Heart left ventricle (tissue), 16 donors: ENCODE results near the gene YBX2. TPM values are rescaled to one million over a fixed set of nuclear protein-coding genes. Genes with fewer than 3 reads are reported as not detected.
A peak's percentile ranks its signal among the peaks of the same experiment; 100 is the strongest.

Experiments used
- ATAC-seq, 4 donors: fragments of 200-7000 bp; cut with Tn5 transposase; one replicate each; pipeline ENCODE4 v1.9.1; 2020 to 2022; ENCODE audit warnings: moderate library complexity in 4 of 4, mild to moderate bottlenecking in 3 of 4, moderate number of reproducible peaks in 1 of 4
- DNase-seq, 5 donors: peaks; one replicate each; pipeline ENCODE4 v3.0.0-alpha.2; 2020
- H3K27ac ChIP-seq, 12 donors: fragments of 200-600 bp; sonication (generic) in 4 of 12; one replicate each; pipeline versions ENCODE4 v1.5.0 to v1.8.0; 2016 to 2022; ENCODE audit warnings: mild to moderate bottlenecking in 2 of 12
- H3K27me3 ChIP-seq, 9 donors: fragments of 200-600 bp; sonication (generic) in 2 of 9; one replicate each; pipeline versions ENCODE4 v1.5.1 to v1.8.0; 2016 to 2022; ENCODE audit warnings: mild to moderate bottlenecking in 3 of 9
- H3K36me3 ChIP-seq, 9 donors: fragments of 200-600 bp; sonication (generic) in 2 of 9; one replicate each; pipeline versions ENCODE4 v1.5.0 to v1.8.0; 2018 to 2022; ENCODE audit warnings: mild to moderate bottlenecking in 2 of 9
- H3K4me1 ChIP-seq, 12 donors: fragments of 200-600 bp; sonication (generic) in 4 of 12; one replicate each; pipeline versions ENCODE4 v1.5.0 to v1.8.0; 2016 to 2022; ENCODE audit warnings: mild to moderate bottlenecking in 3 of 12
- H3K4me3 ChIP-seq, 12 donors: fragments of 200-600 bp; sonication (generic) in 4 of 12; one replicate each; pipeline versions ENCODE4 v1.5.0 to v1.8.0; 2017 to 2022; ENCODE audit warnings: mild to moderate bottlenecking in 9 of 12, moderate library complexity in 4 of 12
- H3K9me3 ChIP-seq, 12 donors: fragments of 200-600 bp; sonication (generic) in 4 of 12; one replicate each; pipeline versions ENCODE4 v1.5.0 to v1.8.0; 2016 to 2022; ENCODE audit warnings: mild to moderate bottlenecking in 1 of 12
- POLR2A ChIP-seq, 2 donors: fragments of 450-650 bp; IDR thresholded peaks; one replicate each; pipeline ENCODE4 v1.6.1; 2017; ENCODE audit warnings: antibody characterized with exemption in 2 of 2, mild to moderate bottlenecking in 2 of 2, moderate library complexity in 2 of 2
- WGBS, 4 donors: extraction: QIAGEN DNeasy Blood & Tissue Kit in 2 of 4; methylation state at CpG; one replicate each; pipeline versions ENCODE4 v1.1.5 to v1.1.7; 2013 to 2018; 5-methylcytosine and 5-hydroxymethylcytosine counted together
- intact Hi-C, 10 donors: fragments of 100-400 bp; cut with DNase I; formaldehyde crosslinking; loops; one replicate each; pipeline versions ENCODE4 v1.11.1 to v1.14.2; 2022
- polyA plus RNA-seq, 2 donors: library from polyadenylated mRNA; stranded (reverse); fragments of 200-250 nt; gene quantifications; one replicate each; pipeline ENCODE4 v1.2.3, GENCODE V29; 2013
- total RNA-seq, 9 donors: library from RNA; depleted of rRNA in 2 of 9; stranded (reverse); fragments of >200 nt in 2 of 9; fragmentation: NEBNext Ultra II Directional in 3 of 9; extraction: Animal tissue kit (Norgen Biotek cat#: 25700) in 3 of 9; gene quantifications; one replicate each; pipeline versions ENCODE4 v1.1.0 to v1.2.4, GENCODE V29; 2016 to 2023
- TF ChIP-seq, protein P1 (sequence below), 12 donors: fragments of 200-600 bp; sonication (generic) in 4 of 12; IDR thresholded peaks; one replicate each; pipeline versions ENCODE4 v1.5.0 to v1.8.0; 2018 to 2022; ENCODE audit warnings: antibody characterized with exemption in 12 of 12, mild to moderate bottlenecking in 5 of 12
- donor health status: ischemic (EF 13 %, LVEDD 7.1; RV severe dilation, severe dysfunction).
- donor health status: healthy with polysubstance abuse.
- donor health status: DM: no; HTN: yes; CAD: no.
- donor health status: DM: no; HTN: no; CAD: no.
- donor health status: ischemic (EF 25% LVEDD 6.9; RV normal size, moderate dysfunction).
- donor health status: ischemic (EF 25% LVEDD 5.7; RV mildly dilated, moderate dysfunction).
- donor health status: healthy.
- donor health status: DM: yes; HTN: yes; CAD: no.
- donor health status: ischemic (EF 35%, LVEDD 5.7; RV mildly dilated, moderate dysfunction).
- donor health status: nonischemic (EF 11% LVEDD 7.7; RV severe dilation, severe dysfunction).
- donor health status: DM: yes; HTN: yes; CAD: no.
- donor health status: PGD.
- donor health status: ischemic (EF 29% LVEDD 5.4; RV normal size, mild dysfunction).
- donor health status: nonischemic (EF 23%, LVEDD 6.1; RV moderate dilation, normal function).

The YBX2 gene
- total and polyA plus RNA-seq, 11 donors = 0.32 to 2.0 (median 0.56) TPM

DNA sequence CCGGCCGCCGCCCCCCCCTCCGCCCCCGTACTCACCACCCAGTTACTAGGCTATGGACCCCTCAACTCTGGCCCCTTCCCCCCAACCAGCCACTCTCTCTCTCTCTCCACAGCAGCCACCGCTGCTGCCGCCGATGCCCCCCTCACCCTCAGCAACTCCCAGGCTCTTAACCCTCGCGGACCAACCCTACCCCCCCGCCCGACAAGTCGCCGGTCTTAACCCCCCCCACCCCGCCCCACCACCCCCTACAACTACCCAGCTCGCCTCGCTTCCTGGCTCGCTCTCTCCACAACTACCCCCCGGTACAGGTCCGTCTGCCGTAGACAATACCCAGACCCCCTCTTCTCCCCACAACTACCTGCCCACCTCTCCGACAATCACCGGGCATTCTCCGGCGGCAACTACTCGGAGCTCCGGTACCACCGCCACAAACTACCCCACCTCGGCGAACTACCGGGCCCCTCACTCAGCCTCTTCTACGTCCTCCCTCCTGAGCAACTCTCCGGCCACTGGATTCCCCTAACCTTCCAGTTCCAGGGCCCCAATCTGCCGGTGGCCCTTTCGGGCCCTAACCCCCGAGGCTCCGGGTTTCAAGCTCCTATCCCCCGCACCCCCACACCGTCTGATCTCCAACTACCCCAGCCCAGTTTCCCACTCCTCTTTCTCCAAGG lies 55.9 kb downstream of the YBX2 start:
- Histone ChIP-seq H3K9me3 (no peaks in the 10 kb centered on the region), H3K4me3 (peak overlapping the region; percentile 66 to 98 (median 90)), H3K27me3 (no peaks in the 10 kb centered on the region), H3K36me3 (peaks cover 0 to 38% (median 29%) of the 10 kb centered on the region in 9 donors), H3K27ac (peak overlapping the region; percentile 81 to 98 (median 94)), H3K4me1 (peaks cover 5 to 56% (median 37%) of the 10 kb centered on the region in 12 donors)
- TF ChIP-seq POLR2A (IDR thresholded peaks at IDR 0.05) = no peak
- TF ChIP-seq, protein P1, sequence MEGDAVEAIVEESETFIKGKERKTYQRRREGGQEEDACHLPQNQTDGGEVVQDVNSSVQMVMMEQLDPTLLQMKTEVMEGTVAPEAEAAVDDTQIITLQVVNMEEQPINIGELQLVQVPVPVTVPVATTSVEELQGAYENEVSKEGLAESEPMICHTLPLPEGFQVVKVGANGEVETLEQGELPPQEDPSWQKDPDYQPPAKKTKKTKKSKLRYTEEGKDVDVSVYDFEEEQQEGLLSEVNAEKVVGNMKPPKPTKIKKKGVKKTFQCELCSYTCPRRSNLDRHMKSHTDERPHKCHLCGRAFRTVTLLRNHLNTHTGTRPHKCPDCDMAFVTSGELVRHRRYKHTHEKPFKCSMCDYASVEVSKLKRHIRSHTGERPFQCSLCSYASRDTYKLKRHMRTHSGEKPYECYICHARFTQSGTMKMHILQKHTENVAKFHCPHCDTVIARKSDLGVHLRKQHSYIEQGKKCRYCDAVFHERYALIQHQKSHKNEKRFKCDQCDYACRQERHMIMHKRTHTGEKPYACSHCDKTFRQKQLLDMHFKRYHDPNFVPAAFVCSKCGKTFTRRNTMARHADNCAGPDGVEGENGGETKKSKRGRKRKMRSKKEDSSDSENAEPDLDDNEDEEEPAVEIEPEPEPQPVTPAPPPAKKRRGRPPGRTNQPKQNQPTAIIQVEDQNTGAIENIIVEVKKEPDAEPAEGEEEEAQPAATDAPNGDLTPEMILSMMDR (IDR thresholded peaks at IDR 0.05) = no peak
- intact Hi-C loops = loop anchor here in 3 of 10 donors (1.0 to 10.0 kb wide), 5 partner anchors 14 to 606 kb away; partner anchors contain the start of genes CD68 (in 1 of the 3), EIF5A (in 1 of the 3), ELP5 (in 1 of the 3) and POLR2A (in 1 of the 3)
- DNase-seq (peak in 1 of 5 donors; percentile 61), ATAC-seq (no peak)
- 1% methylated on average over 31 to 39 of the region's 39 CpGs for WGBS, 4 donors

Other genes with a start within 250 kb of the YBX2 start
Only the 30 nearest of the 31 such genes appear.
- 1 to 10 TPM in 1 of 9 donors, under 1 TPM in 2, not detected in 6; 0.29 to 2.1 (median 0.39) TPM for gene ASGR2, start 179.8 kb downstream of the YBX2 start, total RNA-seq
- under 1 TPM in 1 of 2 donors, not detected in 1; 0.28 TPM for gene ASGR2, start 179.8 kb downstream of the YBX2 start, polyA plus RNA-seq
- gene ASGR1, start 115.3 kb downstream of the YBX2 start, total RNA-seq = 1 to 10 TPM in 3 of 9 donors, under 1 TPM in 3, not detected in 3; 0.23 to 3.5 (median 0.72) TPM
- under 1 TPM; 0.19 to 0.64 TPM for gene ASGR1, start 115.3 kb downstream of the YBX2 start, polyA plus RNA-seq
- 10 to 100 TPM; 12.0 to 24.3 (median 16.6) TPM for gene DLG4, start 74.8 kb downstream of the YBX2 start, total RNA-seq
- 10 to 100 TPM in 1 of 2 donors, 1 to 10 TPM in 1; 5.3 to 15.5 TPM for gene DLG4, start 74.8 kb downstream of the YBX2 start, polyA plus RNA-seq
- gene ACADVL, start 74.7 kb downstream of the YBX2 start, total RNA-seq = 1,000 to 10,000 TPM in 7 of 9 donors, 100 to 1,000 TPM in 2; 874 to 2,110 (median 1,385) TPM
- 1,000 to 10,000 TPM in 1 of 2 donors, 100 to 1,000 TPM in 1; 601 to 2,758 TPM for gene ACADVL, start 74.7 kb downstream of the YBX2 start, polyA plus RNA-seq
- 10 to 100 TPM; 14.0 to 28.6 (median 17.8) TPM for gene DVL2, start 60.1 kb downstream of the YBX2 start, total RNA-seq
- 10 to 100 TPM; 13.0 to 15.6 TPM for gene DVL2, start 60.1 kb downstream of the YBX2 start, polyA plus RNA-seq
- 10 to 100 TPM; 19.1 to 36.7 (median 23.0) TPM for gene PHF23, start 55.2 kb downstream of the YBX2 start, total RNA-seq
- 10 to 100 TPM; 13.7 to 31.8 TPM for gene PHF23, start 55.2 kb downstream of the YBX2 start, polyA plus RNA-seq
- 100 to 1,000 TPM; 293 to 591 (median 491) TPM for gene GABARAP, start 52.2 kb downstream of the YBX2 start, total RNA-seq
- gene GABARAP, start 52.2 kb downstream of the YBX2 start, polyA plus RNA-seq = 100 to 1,000 TPM; 580 to 674 TPM
- 100 to 1,000 TPM in 6 of 9 donors, 10 to 100 TPM in 3; 54.0 to 126 (median 107) TPM for gene CTDNEP1, start 42.9 kb downstream of the YBX2 start, total RNA-seq
- 100 to 1,000 TPM in 1 of 2 donors, 10 to 100 TPM in 1; 54.4 to 120 TPM for gene CTDNEP1, start 42.9 kb downstream of the YBX2 start, polyA plus RNA-seq
- gene ELP5, start 42.4 kb downstream of the YBX2 start, total RNA-seq = 10 to 100 TPM; 28.0 to 87.2 (median 52.6) TPM
- 10 to 100 TPM; 33.5 to 47.0 TPM for gene ELP5, start 42.4 kb downstream of the YBX2 start, polyA plus RNA-seq
- gene CLDN7, start 32.2 kb downstream of the YBX2 start, total RNA-seq = 1 to 10 TPM in 5 of 9 donors, under 1 TPM in 2, not detected in 2; 0.36 to 2.6 (median 2.0) TPM
- 1 to 10 TPM; 1.1 to 1.3 TPM for gene CLDN7, start 32.2 kb downstream of the YBX2 start, polyA plus RNA-seq
- gene SLC2A4, start 12.9 kb downstream of the YBX2 start, total RNA-seq = 100 to 1,000 TPM in 7 of 9 donors, 10 to 100 TPM in 2; 82.0 to 184 (median 172) TPM
- 100 to 1,000 TPM in 1 of 2 donors, 10 to 100 TPM in 1; 48.5 to 107 TPM for gene SLC2A4, start 12.9 kb downstream of the YBX2 start, polyA plus RNA-seq
- 100 to 1,000 TPM; 120 to 500 (median 257) TPM for gene EIF5A, start 13.0 kb upstream of the YBX2 start, total RNA-seq
- 100 to 1,000 TPM; 403 to 934 TPM for gene EIF5A, start 13.0 kb upstream of the YBX2 start, polyA plus RNA-seq
- gene GPS2, start 20.7 kb upstream of the YBX2 start, total RNA-seq = 100 to 1,000 TPM in 1 of 9 donors, 10 to 100 TPM in 8; 51.0 to 118 (median 61.2) TPM
- gene GPS2, start 20.7 kb upstream of the YBX2 start, polyA plus RNA-seq = 10 to 100 TPM; 81.6 to 88.4 TPM
- gene NEURL4, start 34.7 kb upstream of the YBX2 start, total RNA-seq = 10 to 100 TPM; 13.6 to 39.2 (median 27.6) TPM
- gene NEURL4, start 34.7 kb upstream of the YBX2 start, polyA plus RNA-seq = 10 to 100 TPM; 23.0 to 29.6 TPM
- 10 to 100 TPM in 5 of 9 donors, 1 to 10 TPM in 3, under 1 TPM in 1; 0.88 to 24.2 (median 16.4) TPM for gene ACAP1, start 41.9 kb upstream of the YBX2 start, total RNA-seq
- gene ACAP1, start 41.9 kb upstream of the YBX2 start, polyA plus RNA-seq = 1 to 10 TPM; 2.6 to 6.1 TPM
- gene KCTD11, start 57.5 kb upstream of the YBX2 start, total RNA-seq = 1 to 10 TPM; 3.4 to 9.0 (median 5.9) TPM
- 1 to 10 TPM; 6.4 to 9.6 TPM for gene KCTD11, start 57.5 kb upstream of the YBX2 start, polyA plus RNA-seq
- gene TMEM95, start 60.5 kb upstream of the YBX2 start, total RNA-seq = not detected
- gene TMEM95, start 60.5 kb upstream of the YBX2 start, polyA plus RNA-seq = not detected
- gene TNK1, start 86.5 kb upstream of the YBX2 start, total RNA-seq = 1 to 10 TPM; 1.4 to 6.2 (median 2.2) TPM
- 1 to 10 TPM; 1.8 to 2.1 TPM for gene TNK1, start 86.5 kb upstream of the YBX2 start, polyA plus RNA-seq
- 10 to 100 TPM; 14.3 to 29.5 (median 16.4) TPM for gene PLSCR3, start 99.9 kb upstream of the YBX2 start, total RNA-seq
- gene PLSCR3, start 99.9 kb upstream of the YBX2 start, polyA plus RNA-seq = 10 to 100 TPM; 21.2 to 28.3 TPM
- gene TMEM256, start 109.5 kb upstream of the YBX2 start, total RNA-seq = 10 to 100 TPM; 51.9 to 78.7 (median 69.5) TPM
- 100 to 1,000 TPM in 1 of 2 donors, 10 to 100 TPM in 1; 74.4 to 195 TPM for gene TMEM256, start 109.5 kb upstream of the YBX2 start, polyA plus RNA-seq
- gene NLGN2, start 113.2 kb upstream of the YBX2 start, total RNA-seq = 10 to 100 TPM in 2 of 9 donors, 1 to 10 TPM in 7; 4.6 to 12.9 (median 7.3) TPM
- gene NLGN2, start 113.2 kb upstream of the YBX2 start, polyA plus RNA-seq = 10 to 100 TPM in 1 of 2 donors, 1 to 10 TPM in 1; 3.5 to 11.1 TPM
- gene SPEM1, start 125.7 kb upstream of the YBX2 start, total RNA-seq = not detected
- gene SPEM1, start 125.7 kb upstream of the YBX2 start, polyA plus RNA-seq = not detected
- not detected for gene SPEM2, start 131.0 kb upstream of the YBX2 start, total RNA-seq
- gene SPEM2, start 131.0 kb upstream of the YBX2 start, polyA plus RNA-seq = not detected
- gene SPEM3, start 134.2 kb upstream of the YBX2 start, total RNA-seq = not detected
- gene SPEM3, start 134.2 kb upstream of the YBX2 start, polyA plus RNA-seq = not detected
- 1 to 10 TPM; 1.7 to 6.8 (median 4.0) TPM for gene TMEM102, start 140.8 kb upstream of the YBX2 start, total RNA-seq
- 1 to 10 TPM; 1.8 to 4.5 TPM for gene TMEM102, start 140.8 kb upstream of the YBX2 start, polyA plus RNA-seq
- 1 to 10 TPM; 2.8 to 9.6 (median 7.8) TPM for gene FGF11, start 144.9 kb upstream of the YBX2 start, total RNA-seq
- 1 to 10 TPM; 1.6 to 9.6 TPM for gene FGF11, start 144.9 kb upstream of the YBX2 start, polyA plus RNA-seq
- gene CHRNB1, start 150.4 kb upstream of the YBX2 start, total RNA-seq = 10 to 100 TPM in 7 of 9 donors, 1 to 10 TPM in 2; 8.2 to 14.2 (median 11.0) TPM
- 10 to 100 TPM; 11.2 to 27.3 TPM for gene CHRNB1, start 150.4 kb upstream of the YBX2 start, polyA plus RNA-seq
- gene ZBTB4, start 185.0 kb upstream of the YBX2 start, total RNA-seq = 10 to 100 TPM; 51.8 to 77.2 (median 59.5) TPM
- 10 to 100 TPM; 29.3 to 35.3 TPM for gene ZBTB4, start 185.0 kb upstream of the YBX2 start, polyA plus RNA-seq
- not detected for gene SLC35G6, start 186.8 kb upstream of the YBX2 start, total RNA-seq
- gene SLC35G6, start 186.8 kb upstream of the YBX2 start, polyA plus RNA-seq = under 1 TPM in 1 of 2 donors, not detected in 1; 0.08 TPM
- gene POLR2A, start 189.7 kb upstream of the YBX2 start, total RNA-seq = 10 to 100 TPM; 31.4 to 77.6 (median 50.7) TPM
- 10 to 100 TPM; 17.3 to 18.5 TPM for gene POLR2A, start 189.7 kb upstream of the YBX2 start, polyA plus RNA-seq